Sigmoid colon (tissue), 4 donors: ENCODE results near the gene ARL6IP4.

Experiments
- EP300 ChIP-seq, 4 donors: sonication (generic); formaldehyde crosslinking; IDR thresholded peaks; one replicate each; pipeline ENCODE4 v1.6.1; 2017; ENCODE audit warnings: antibody characterized with exemption in 4 of 4
- POLR2A ChIP-seq, 2 donors: fragments of 450-650 bp; IDR thresholded peaks; one replicate each; pipeline ENCODE4 v1.6.1; 2016; ENCODE audit warnings: antibody characterized with exemption in 2 of 2, mild to moderate bottlenecking in 2 of 2, moderate library complexity in 2 of 2
- POLR2AphosphoS5 ChIP-seq, 4 donors: sonication (generic); formaldehyde crosslinking; IDR thresholded peaks; one replicate each; pipeline ENCODE4 v1.6.1; 2017; ENCODE audit warnings: antibody characterized with exemption in 4 of 4
- TF ChIP-seq, protein P1 (sequence below), 4 experiments: fragments of 450-650 bp in 3 of 4; fragments of 200-600 bp in 1 of 4; IDR thresholded peaks; one replicate each; pipeline ENCODE4 v1.5.1; 2016 to 2019; ENCODE audit warnings: antibody characterized with exemption in 4 of 4, mild to moderate bottlenecking in 3 of 4, moderate library complexity in 2 of 4

DNA sequence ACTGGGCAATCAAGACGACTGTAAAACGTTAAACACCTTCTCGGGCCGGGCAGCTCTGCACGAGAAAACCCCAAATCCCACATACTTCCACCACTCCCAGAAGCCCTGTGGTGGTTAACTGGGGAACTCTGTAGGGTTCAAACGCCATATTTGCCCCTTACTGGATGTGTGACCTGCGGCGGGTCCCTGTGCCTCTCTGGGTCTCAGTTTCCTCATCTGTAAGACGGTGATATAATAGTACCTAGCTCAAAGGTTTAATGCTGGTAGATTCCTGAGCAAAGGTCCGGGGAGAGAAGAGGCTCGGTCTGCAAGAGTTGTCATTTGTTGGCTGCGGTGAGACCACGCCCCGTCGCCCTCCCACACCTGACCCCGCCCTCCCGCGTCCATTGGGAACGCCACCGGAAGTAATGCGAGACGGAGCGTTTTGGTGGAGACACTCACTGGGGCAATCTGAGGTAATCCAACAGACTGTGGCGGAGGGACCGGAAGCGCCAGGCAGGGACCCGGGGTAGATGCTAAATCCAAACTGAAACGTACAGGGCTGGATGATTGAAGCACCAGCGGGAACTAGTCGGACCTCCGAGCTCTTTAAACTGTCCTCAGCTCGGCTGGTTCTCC, 6.1 kb upstream of the ARL6IP4 start:
- TF ChIP-seq, protein P1, sequence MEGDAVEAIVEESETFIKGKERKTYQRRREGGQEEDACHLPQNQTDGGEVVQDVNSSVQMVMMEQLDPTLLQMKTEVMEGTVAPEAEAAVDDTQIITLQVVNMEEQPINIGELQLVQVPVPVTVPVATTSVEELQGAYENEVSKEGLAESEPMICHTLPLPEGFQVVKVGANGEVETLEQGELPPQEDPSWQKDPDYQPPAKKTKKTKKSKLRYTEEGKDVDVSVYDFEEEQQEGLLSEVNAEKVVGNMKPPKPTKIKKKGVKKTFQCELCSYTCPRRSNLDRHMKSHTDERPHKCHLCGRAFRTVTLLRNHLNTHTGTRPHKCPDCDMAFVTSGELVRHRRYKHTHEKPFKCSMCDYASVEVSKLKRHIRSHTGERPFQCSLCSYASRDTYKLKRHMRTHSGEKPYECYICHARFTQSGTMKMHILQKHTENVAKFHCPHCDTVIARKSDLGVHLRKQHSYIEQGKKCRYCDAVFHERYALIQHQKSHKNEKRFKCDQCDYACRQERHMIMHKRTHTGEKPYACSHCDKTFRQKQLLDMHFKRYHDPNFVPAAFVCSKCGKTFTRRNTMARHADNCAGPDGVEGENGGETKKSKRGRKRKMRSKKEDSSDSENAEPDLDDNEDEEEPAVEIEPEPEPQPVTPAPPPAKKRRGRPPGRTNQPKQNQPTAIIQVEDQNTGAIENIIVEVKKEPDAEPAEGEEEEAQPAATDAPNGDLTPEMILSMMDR (IDR thresholded peaks at IDR 0.05): no peak
- TF ChIP-seq POLR2A (IDR thresholded peaks at IDR 0.05): no peak
- no peak for TF ChIP-seq EP300 (IDR thresholded peaks at IDR 0.05)
- peak in 3 of 4 donors; percentile 27 to 76 (median 30) for TF ChIP-seq POLR2AphosphoS5 (IDR thresholded peaks at IDR 0.05)
